K562 (cell line): ENCODE data around the gene CNGA1. TPM values are rescaled to one million over a fixed set of nuclear protein-coding genes. Genes with fewer than 3 reads are reported as not detected.

Experiments used
- ATAC-seq: fragments of 200-7000 bp; cut with Tn5 transposase; 3 replicates; pipeline ENCODE4 v1.9.1; 2020; ENCODE audit warnings: moderate library complexity
- BruUV-seq: library from RNA; stranded (reverse); fragments of 400-500 nt; replicated peaks from 2 replicates; lab custom pipeline; 2021; lab: Mats Ljungman, UMichigan
- CTCF ChIA-PET: fragments of 300-600 bp; formaldehyde crosslinking; extraction: SDS; loops from one replicate; lab custom pipeline; 2021; ENCODE audit warnings: low intra/inter-chr PET ratio; lab: Yijun Ruan, JAX
- POLR2A ChIA-PET: fragments of 300-600, 350-650 bp; sonication (Branson Sonifier 250); formaldehyde crosslinking; extraction: SDS; loops from one replicate; lab custom pipeline; 2021; ENCODE audit warnings: antibody characterized with exemption, inconsistent platforms; lab: Yijun Ruan, JAX
- DNase-seq, 4 experiments: peaks; one replicate each; pipeline versions ENCODE4 v3.0.0 to v3.0.0-alpha.2; 2011 to 2018; ENCODE audit warnings: low spot score in 3 of 4, mixed read lengths in 3 of 4; ENCODE audit errors: extremely low read depth in 1 of 4
- FAIRE-seq: peaks from 2 replicates; lab custom pipeline; 2011; peaks lifted over from hg19 to GRCh38; lab: Jason Lieb, UNC
- H2AFZ ChIP-seq: 2 replicates; pipeline ENCODE4 v1.6.0; 2011; ENCODE audit warnings: low read depth, low read length, control low read depth, inconsistent platforms
- H3K27ac ChIP-seq: fragments of 200-600 bp; 3 replicates; pipeline ENCODE4 v1.8.0; 2011; ENCODE audit warnings: low read depth, mild to moderate bottlenecking, control low read depth, inconsistent platforms, low read length, moderate library complexity, mixed read lengths; ENCODE audit errors: extremely low read depth
- H3K27me3 ChIP-seq, 2 experiments: fragments of 300-600 bp in 1 of 2; 2 replicates in 1 of 2; 3 replicates in 1 of 2; pipeline versions ENCODE4 v1.6.0 to v1.8.0; 2011; ENCODE audit warnings: inconsistent platforms in 2 of 2, low read length in 2 of 2, mild to moderate bottlenecking in 1 of 2, mixed read lengths in 1 of 2, moderate library complexity in 1 of 2; ENCODE audit not compliant: control insufficient read depth in 2 of 2, insufficient read depth in 2 of 2
- H3K36me3 ChIP-seq: fragments of 300-600 bp; 3 replicates; pipeline ENCODE4 v1.8.0; 2011; ENCODE audit warnings: mild to moderate bottlenecking, low read length, inconsistent platforms; ENCODE audit not compliant: control insufficient read depth, insufficient read depth
- H3K4me1 ChIP-seq, 2 experiments: fragments of 200-600 bp in 1 of 2; replicated peaks in 1 of 2; 2 replicates in 1 of 2; 3 replicates in 1 of 2; pipeline versions ENCODE4 v1.5.1 to v1.8.0; 2011; ENCODE audit warnings: inconsistent platforms in 2 of 2, low read length in 2 of 2, mild to moderate bottlenecking in 1 of 2, mixed read lengths in 1 of 2, moderate library complexity in 1 of 2; ENCODE audit not compliant: control insufficient read depth in 2 of 2, insufficient read depth in 2 of 2
- H3K4me2 ChIP-seq: 2 replicates; pipeline ENCODE4 v1.6.1; 2011; ENCODE audit warnings: low read length, control low read depth, inconsistent platforms, mixed read lengths; ENCODE audit not compliant: insufficient read depth
- H3K4me3 ChIP-seq: fragments of 200-600 bp; sonication (generic), shearing (Covaris generic); 2 replicates; pipeline ENCODE4 v1.5.1; 2016; ENCODE audit warnings: control low read depth, inconsistent platforms
- H3K79me2 ChIP-seq: fragments of 200-600 bp; 3 replicates; pipeline ENCODE4 v1.8.0; 2011; ENCODE audit warnings: low read length, inconsistent platforms; ENCODE audit not compliant: control insufficient read depth, insufficient read depth
- H3K9ac ChIP-seq, 2 experiments: 2 replicates each; pipeline versions ENCODE4 v1.6.0 to v1.6.1; 2011; ENCODE audit warnings: low read depth in 2 of 2, low read length in 2 of 2, control low read depth in 1 of 2, inconsistent platforms in 1 of 2, mild to moderate bottlenecking in 1 of 2, mixed read lengths in 1 of 2; ENCODE audit not compliant: insufficient read depth in 1 of 2
- H3K9me1 ChIP-seq: one replicate; pipeline ENCODE4 v1.6.0; 2011; ENCODE audit warnings: inconsistent platforms, mild to moderate bottlenecking, low read length, moderate library complexity; ENCODE audit not compliant: control insufficient read depth, insufficient read depth
- H3K9me3 ChIP-seq: replicated peaks from 2 replicates; pipeline ENCODE4 v1.5.1; 2011; ENCODE audit warnings: low read depth, low read length, inconsistent platforms; ENCODE audit not compliant: control insufficient read depth, insufficient read depth
- H4K20me1 ChIP-seq: replicated peaks from 2 replicates; pipeline ENCODE4 v1.6.1; 2011; ENCODE audit warnings: low read length, inconsistent platforms, mixed read lengths; ENCODE audit not compliant: control insufficient read depth, insufficient read depth
- TCF3 ChIP-seq: sonication (generic); formaldehyde crosslinking; IDR thresholded peaks from 2 replicates; pipeline ENCODE4 v1.4.0; 2020; ENCODE audit warnings: mild to moderate bottlenecking, missing genetic modification reagents
- WGBS: fragments of 100-300 bp; shearing (Covaris generic); methylation state at CpG from one replicate; pipeline ENCODE4 v1.1.6; 2016; ENCODE audit warnings: low coverage, mixed read lengths; ENCODE audit not compliant: insufficient coverage; ENCODE audit errors: missing lambda C conversion rate; 5-methylcytosine and 5-hydroxymethylcytosine counted together
- in situ Hi-C: fragments of 300-500 bp; cut with MboI; formaldehyde crosslinking; loops from 4 replicates; pipeline ENCODE4 v1.15.0; 2018; ENCODE audit warnings: inconsistent platforms, mixed read lengths
- intact Hi-C: fragments of 100-400 bp; cut with micrococcal nuclease; formaldehyde crosslinking; loops from 2 replicates; pipeline ENCODE4 v1.14.2; 2022
- polyA plus RNA-seq, 8 experiments: library from polyadenylated mRNA; depleted of rRNA in 4 of 8; stranded (reverse) in 5 of 8; unstranded in 3 of 8; fragments of >200 nt; fragmentation: Nextera tagmentation in 2 of 8; fragmentation: Illumina TruSeq in 1 of 8; extraction: Ambion mirVana in 2 of 8; extraction: Trizol in 1 of 8; gene quantifications; 2 replicates each; pipeline versions ENCODE4 v1.2.1 to v1.2.3, GENCODE V29; 2011 to 2014; ENCODE audit warnings: inconsistent platforms in 1 of 8, missing spikeins in 1 of 8
- total RNA-seq, 7 experiments: library from RNA; depleted of rRNA in 6 of 7; stranded (reverse); fragments of >200 nt in 6 of 7; fragmentation: Illumina TruSeq in 2 of 7; extraction: Trizol in 2 of 7; gene quantifications; 2 replicates each; pipeline versions ENCODE4 v1.2.1 to v1.2.3, GENCODE V29; 2011 to 2021; ENCODE audit warnings: low replicate concordance in 1 of 7
- TF ChIP-seq, protein P1 (sequence below), 3 experiments: IDR thresholded peaks in 2 of 3; conservative IDR thresholded peaks in 1 of 3; 2 replicates each; pipeline ENCODE4 v1.5.1; 2011 to 2012; ENCODE audit warnings: low read length in 3 of 3, mild to moderate bottlenecking in 3 of 3, control low read depth in 2 of 3, improper control_type of control experiment in 1 of 3, inconsistent platforms in 1 of 3, low read depth in 1 of 3, mixed read lengths in 1 of 3, moderate library complexity in 1 of 3; ENCODE audit not compliant: insufficient read depth in 2 of 3

The CNGA1 gene
- total and polyA plus RNA-seq, 9 of the 15 experiments (the other 6 are each of a cell fraction or from before 2014, with no cell fraction given), result 0.03 to 0.29 (median 0.04) TPM; not detected in 5

DNA sequence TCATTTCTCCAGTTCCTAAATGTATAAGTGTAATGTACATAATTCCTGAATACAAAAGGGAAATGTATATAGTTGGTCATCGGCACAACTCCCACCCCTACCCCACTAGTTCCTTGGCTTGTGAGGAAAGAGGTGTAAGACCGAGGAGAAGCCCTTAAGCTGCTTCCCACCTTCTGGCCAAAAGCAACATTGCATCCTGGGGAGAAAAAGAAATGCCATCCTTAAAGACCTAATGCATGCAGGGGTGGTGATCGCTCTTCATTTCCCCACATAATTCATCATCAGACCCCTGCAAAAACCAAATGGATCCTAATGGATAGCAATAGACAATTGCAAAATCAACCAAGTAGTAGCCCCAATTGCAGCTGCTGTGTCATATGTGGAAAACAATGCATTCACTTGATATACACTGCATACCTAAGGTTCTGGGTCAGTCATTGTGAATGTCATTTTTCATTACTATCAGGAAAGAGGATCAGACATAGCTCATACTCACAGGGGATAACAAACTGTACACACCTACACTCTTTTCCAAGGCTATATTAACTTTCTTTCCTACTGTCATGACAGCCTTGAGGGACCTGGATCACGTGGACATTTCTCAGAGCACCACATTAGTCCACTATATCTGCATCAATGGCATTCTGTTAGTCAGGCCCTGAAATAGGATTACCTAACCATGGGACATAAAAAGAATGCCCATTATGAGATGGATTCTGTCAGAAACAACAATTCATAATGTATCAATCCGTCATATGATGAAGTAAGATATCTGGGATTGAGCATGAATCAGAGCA lies 70.4 kb downstream of the CNGA1 start:
- in situ Hi-C loops, result no loop called here
- DNase-seq, result peak in 2 of 4 experiments; percentile 17 to 33
- H3K9me3 ChIP-seq, result no peaks in the 10 kb centered on the region
- POLR2A ChIA-PET, result no interaction called here
- no peak overlapping the region for H2AFZ ChIP-seq
- FAIRE-seq, result no peak
- 3% methylated on average over 5 of the region's 5 CpGs for WGBS
- H3K36me3 ChIP-seq, result no peaks in the 10 kb centered on the region
- H3K9me1 ChIP-seq, result no peaks in the 10 kb centered on the region
- H3K27ac ChIP-seq, result no peak overlapping the region
- no peak overlapping the region for H3K4me3 ChIP-seq
- intact Hi-C loops, result no loop called here
- no peaks in the 10 kb centered on the region for H4K20me1 ChIP-seq
- H3K27me3 ChIP-seq, result peaks cover 0 to 2% of the 10 kb centered on the region in 2 experiments; a peak in 1 of 5 replicates
- H3K79me2 ChIP-seq, result no peaks in the 10 kb centered on the region
- H3K9ac ChIP-seq, result no peak overlapping the region
- BruUV-seq, result no TSS peak
- CTCF ChIA-PET, result no interaction called here
- H3K4me1 ChIP-seq, result no peaks in the 10 kb centered on the region
- TF ChIP-seq, protein P1, sequence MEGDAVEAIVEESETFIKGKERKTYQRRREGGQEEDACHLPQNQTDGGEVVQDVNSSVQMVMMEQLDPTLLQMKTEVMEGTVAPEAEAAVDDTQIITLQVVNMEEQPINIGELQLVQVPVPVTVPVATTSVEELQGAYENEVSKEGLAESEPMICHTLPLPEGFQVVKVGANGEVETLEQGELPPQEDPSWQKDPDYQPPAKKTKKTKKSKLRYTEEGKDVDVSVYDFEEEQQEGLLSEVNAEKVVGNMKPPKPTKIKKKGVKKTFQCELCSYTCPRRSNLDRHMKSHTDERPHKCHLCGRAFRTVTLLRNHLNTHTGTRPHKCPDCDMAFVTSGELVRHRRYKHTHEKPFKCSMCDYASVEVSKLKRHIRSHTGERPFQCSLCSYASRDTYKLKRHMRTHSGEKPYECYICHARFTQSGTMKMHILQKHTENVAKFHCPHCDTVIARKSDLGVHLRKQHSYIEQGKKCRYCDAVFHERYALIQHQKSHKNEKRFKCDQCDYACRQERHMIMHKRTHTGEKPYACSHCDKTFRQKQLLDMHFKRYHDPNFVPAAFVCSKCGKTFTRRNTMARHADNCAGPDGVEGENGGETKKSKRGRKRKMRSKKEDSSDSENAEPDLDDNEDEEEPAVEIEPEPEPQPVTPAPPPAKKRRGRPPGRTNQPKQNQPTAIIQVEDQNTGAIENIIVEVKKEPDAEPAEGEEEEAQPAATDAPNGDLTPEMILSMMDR (IDR thresholded peaks at IDR 0.05 in 2 of 3, conservative IDR thresholded peaks at IDR 0.05 in 1 of 3; ENCODE audit: insufficient read depth in 2 of 3, low read depth in 1 of 3, low read length in 3 of 3), result peak in 2 of 3 experiments; percentile 5 to 22; a peak in 1 of 6 replicates
- no peak for TF ChIP-seq TCF3 (CRISPR knock-in tag)
- no peak overlapping the region for H3K4me2 ChIP-seq
- ATAC-seq, result peak; percentile 45; the same call in 2 of the 3 replicates
